Bronchial epithelial cell (primary cell): ENCODE results near the gene ESRRA. TPM values are rescaled to one million over a fixed set of nuclear protein-coding genes. Genes with fewer than 3 reads are reported as not detected.
"Not testable (repeated sequence)": the region's sequence is repeated elsewhere in the genome, so short reads cannot be mapped to it uniquely, and the experiment has no call there.

ENCODE experiments used
- DNase-seq: peaks from one replicate; pipeline ENCODE4 v3.0.0-alpha.2; 2010; ENCODE audit warnings: low read depth
- FAIRE-seq: peaks from 2 replicates; lab custom pipeline; 2011; peaks lifted over from hg19 to GRCh38; lab: Jason Lieb, UNC
- H3K27me3 ChIP-seq: 2 replicates; pipeline ENCODE4 v1.5.1; 2011; ENCODE audit warnings: low read length; ENCODE audit not compliant: control insufficient read depth, insufficient read depth
- H3K36me3 ChIP-seq: 2 replicates; pipeline ENCODE4 v1.5.1; 2011; ENCODE audit warnings: low read length; ENCODE audit not compliant: control insufficient read depth, insufficient read depth
- H3K4me3 ChIP-seq: 2 replicates; pipeline ENCODE4 v1.5.1; 2011; ENCODE audit warnings: mild to moderate bottlenecking, low read depth, low read length, control low read depth
- total RNA-seq: library from RNA; depleted of rRNA; stranded (reverse); fragments of >200 nt; gene quantifications from 2 replicates; pipeline ENCODE4 v1.2.1, GENCODE V29; 2014
- TF ChIP-seq, protein P1 (sequence below): IDR thresholded peaks from 2 replicates; pipeline ENCODE4 v1.5.1; 2011; ENCODE audit warnings: mild to moderate bottlenecking, moderate library complexity, low read length, control low read depth, inconsistent platforms; ENCODE audit not compliant: insufficient read depth, severe bottlenecking

ESRRA gene
- total RNA-seq, 1 donor from 2014 or later: 139 TPM

DNA sequence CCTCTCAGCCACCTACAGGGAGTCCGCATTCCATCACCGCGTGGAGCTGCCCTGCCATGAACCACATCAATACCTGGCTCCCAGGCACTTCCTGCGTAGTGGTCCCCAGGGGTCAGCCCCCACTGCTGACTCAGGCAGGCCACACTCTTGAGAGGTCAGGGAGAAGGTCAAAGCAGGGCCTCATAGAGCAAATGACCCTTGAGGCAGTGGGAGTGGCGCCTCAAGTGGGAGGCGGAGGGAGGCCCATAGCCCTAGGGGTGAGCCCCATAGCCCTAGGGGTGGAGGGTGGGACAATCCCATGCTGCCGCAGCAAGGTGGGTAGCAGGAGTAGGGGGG, 17.6 kb downstream of the ESRRA start:
- no peak for FAIRE-seq
- Histone ChIP-seq H3K27me3 (no peaks in the 10 kb centered on the region), H3K36me3 (peaks cover 16% of the 10 kb centered on the region), H3K4me3 (no peak overlapping the region)
- TF ChIP-seq, protein P1, sequence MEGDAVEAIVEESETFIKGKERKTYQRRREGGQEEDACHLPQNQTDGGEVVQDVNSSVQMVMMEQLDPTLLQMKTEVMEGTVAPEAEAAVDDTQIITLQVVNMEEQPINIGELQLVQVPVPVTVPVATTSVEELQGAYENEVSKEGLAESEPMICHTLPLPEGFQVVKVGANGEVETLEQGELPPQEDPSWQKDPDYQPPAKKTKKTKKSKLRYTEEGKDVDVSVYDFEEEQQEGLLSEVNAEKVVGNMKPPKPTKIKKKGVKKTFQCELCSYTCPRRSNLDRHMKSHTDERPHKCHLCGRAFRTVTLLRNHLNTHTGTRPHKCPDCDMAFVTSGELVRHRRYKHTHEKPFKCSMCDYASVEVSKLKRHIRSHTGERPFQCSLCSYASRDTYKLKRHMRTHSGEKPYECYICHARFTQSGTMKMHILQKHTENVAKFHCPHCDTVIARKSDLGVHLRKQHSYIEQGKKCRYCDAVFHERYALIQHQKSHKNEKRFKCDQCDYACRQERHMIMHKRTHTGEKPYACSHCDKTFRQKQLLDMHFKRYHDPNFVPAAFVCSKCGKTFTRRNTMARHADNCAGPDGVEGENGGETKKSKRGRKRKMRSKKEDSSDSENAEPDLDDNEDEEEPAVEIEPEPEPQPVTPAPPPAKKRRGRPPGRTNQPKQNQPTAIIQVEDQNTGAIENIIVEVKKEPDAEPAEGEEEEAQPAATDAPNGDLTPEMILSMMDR: no peak
- DNase-seq: no peak

DNA sequence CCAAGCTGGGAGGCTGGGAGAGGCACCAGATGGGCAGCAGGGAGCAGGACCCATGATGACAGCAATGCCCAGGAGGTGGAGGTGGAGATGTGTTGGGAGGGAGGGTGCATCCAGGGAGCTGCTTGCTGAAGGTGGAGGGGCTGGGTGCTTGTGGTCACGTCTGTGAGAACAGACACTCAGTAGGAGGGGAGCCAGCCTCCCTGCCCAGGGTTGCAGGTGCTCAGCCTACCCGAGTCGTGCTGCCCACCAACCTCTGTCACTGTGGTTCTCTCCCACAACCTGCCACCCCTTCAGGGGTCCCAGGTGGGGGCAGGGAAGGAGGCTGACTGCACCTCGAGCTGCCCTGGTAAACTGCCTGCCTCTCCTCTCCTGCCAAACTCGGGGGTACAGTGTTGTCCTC, 18.0 kb downstream of the ESRRA start:
- no peak for FAIRE-seq
- Histone ChIP-seq H3K27me3 (no peaks in the 10 kb centered on the region), H3K36me3 (peaks cover 16% of the 10 kb centered on the region), H3K4me3 (no peak overlapping the region)
- TF ChIP-seq, protein P1: no peak
- DNase-seq: no peak

DNA sequence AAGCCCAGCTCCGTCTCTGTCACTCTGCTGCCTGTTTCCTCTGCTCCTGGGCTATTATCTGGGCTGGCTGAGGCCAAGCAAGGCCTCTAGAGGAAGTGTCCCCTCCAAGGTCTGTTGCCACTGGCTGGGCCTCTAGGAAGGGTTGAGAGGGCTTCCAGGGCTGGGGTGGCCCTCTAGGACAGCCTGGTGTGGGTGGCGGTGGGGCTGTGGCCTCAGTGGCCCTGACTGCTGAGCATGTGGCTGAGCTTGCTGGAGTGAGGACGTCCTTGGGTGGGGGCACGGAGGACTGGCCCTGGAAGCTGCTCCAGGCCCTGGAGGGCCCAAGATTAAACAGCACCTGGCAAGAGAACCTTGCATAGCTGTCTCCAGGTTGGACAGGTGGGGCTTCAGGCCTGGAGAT, 18.7 kb downstream of the ESRRA start:
- peaks cover 16% of the 10 kb centered on the region for H3K36me3 ChIP-seq
- H3K27me3 ChIP-seq, DNase-seq, H3K4me3 ChIP-seq, FAIRE-seq: not testable (repeated sequence)

DNA sequence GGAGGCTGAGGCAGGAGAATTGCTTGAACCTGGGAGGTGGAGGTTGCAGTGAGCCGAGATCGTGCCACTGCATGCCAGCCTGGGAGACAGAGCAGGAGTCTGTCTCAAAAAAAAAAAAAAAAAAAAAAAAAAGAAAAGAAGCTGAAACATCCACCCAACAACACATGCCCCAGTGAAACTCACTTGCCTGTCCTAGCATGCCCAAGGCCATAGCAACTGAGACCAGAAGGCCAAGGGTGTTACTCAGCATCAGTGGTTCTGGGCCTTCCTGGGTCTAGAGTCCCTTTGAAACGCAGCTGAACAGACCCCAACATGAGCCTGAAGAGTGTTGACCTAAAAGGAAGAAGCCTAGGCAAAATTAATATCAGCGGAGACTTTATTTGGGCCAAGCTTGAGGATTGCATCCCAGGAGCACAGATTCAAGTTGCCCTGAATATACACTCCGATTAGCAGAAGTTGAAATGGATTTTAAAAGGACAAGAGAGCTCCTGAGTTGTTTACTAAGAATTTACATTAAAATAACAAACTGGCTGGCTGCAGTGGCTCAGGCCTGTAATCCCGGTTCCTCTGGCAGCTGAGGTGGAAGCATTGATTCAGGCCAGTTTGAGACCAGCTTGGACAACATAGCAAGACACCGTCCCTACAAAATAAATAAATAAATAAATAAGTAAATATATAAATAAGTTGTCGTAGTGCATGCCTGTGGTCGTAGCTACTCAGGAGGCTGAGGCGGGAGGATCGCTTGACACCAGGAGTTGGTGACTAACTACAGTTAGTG, 19.6 kb downstream of the ESRRA start:
- peaks cover 12% of the 10 kb centered on the region for H3K36me3 ChIP-seq
- DNase-seq (peak; percentile 97), FAIRE-seq (no peak)
- H3K27me3 ChIP-seq: no peaks in the 10 kb centered on the region
- TF ChIP-seq, protein P1: no peak
- H3K4me3 ChIP-seq: no peak overlapping the region

DNA sequence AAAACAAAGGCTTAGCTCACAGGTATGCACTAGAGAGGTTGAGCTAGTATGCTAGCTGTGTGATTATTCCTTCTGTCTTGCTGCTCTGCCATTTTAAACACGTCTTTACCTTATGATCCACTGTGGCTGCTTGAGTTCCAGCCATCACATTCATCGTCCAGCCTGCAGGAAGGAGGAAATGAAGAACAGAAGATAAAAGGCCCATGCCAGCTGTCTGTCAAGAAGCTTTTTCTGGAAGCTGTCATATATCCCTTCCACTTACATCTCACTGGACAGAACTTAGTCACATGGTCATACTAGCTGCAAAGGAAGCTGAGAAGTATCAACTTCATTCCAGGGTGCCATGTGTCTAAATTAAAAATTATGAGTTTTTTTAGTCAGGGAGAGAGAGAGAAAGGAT, 22.1 kb downstream of the ESRRA start:
- TF ChIP-seq, protein P1: no peak
- no peak overlapping the region for H3K4me3 ChIP-seq
- H3K36me3 ChIP-seq: peaks cover 4% of the 10 kb centered on the region
- FAIRE-seq (no peak), DNase-seq (no peak)
- H3K27me3 ChIP-seq: no peaks in the 10 kb centered on the region

DNA sequence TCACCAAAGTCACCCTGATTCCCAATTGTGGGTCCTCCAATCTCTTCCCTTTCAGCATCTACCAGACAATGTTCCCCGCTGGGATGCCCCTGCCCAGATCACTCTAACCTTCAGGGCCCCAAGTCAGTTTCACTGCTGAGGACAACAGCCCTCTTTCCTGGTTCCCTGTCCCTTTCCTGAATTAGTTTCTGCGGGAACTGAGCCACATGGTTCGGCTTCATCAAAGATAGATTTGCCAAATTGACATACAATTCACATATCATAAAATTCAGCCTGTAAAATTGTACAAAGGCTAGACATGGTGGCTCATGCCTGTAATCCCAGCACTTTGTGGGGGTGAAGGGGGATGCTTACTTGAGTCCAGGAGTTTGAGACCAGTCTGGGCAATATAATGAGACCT, 22.7 kb downstream of the ESRRA start:
- no peak for FAIRE-seq
- Histone ChIP-seq H3K4me3 (no peak overlapping the region), H3K36me3 (no peaks in the 10 kb centered on the region), H3K27me3 (no peaks in the 10 kb centered on the region)
- TF ChIP-seq, protein P1: no peak
- no peak for DNase-seq
